Sigmoid colon (tissue), 7 donors: Measurements from ENCODE around the gene MEIOSIN. TPM values are rescaled to one million over a fixed set of nuclear protein-coding genes. Genes with fewer than 3 reads are reported as not detected.

Experiments
- DNase-seq: peaks from one replicate; pipeline ENCODE4 v3.0.0-alpha.2; 2019
- H3K27ac ChIP-seq, 4 donors: fragments of 200-600 bp; sonication (generic); one replicate each; pipeline ENCODE4 v1.5.1; 2016 to 2019; ENCODE audit warnings: mild to moderate bottlenecking in 1 of 4
- H3K27me3 ChIP-seq, 3 donors: fragments of 200-600 bp; sonication (generic); one replicate each; pipeline ENCODE4 v1.5.1; 2019; ENCODE audit warnings: mild to moderate bottlenecking in 1 of 3
- H3K36me3 ChIP-seq, 4 donors: fragments of 200-600 bp; sonication (generic); one replicate each; pipeline ENCODE4 v1.5.1; 2016 to 2019
- H3K4me1 ChIP-seq, 4 donors: fragments of 200-600 bp; sonication (generic); one replicate each; pipeline ENCODE4 v1.5.1; 2017 to 2019
- H3K4me3 ChIP-seq, 4 donors: fragments of 200-600 bp; sonication (generic); one replicate each; pipeline ENCODE4 v1.5.1; 2017 to 2019; ENCODE audit warnings: mild to moderate bottlenecking in 2 of 4, moderate library complexity in 1 of 4
- H3K9me3 ChIP-seq, 4 donors: fragments of 200-600 bp in 3 of 4; sonication (generic) in 3 of 4; one replicate each; pipeline versions ENCODE4 v1.5.1 to v1.6.1; 2013 to 2019
- EP300 ChIP-seq, 4 donors: sonication (generic); formaldehyde crosslinking; IDR thresholded peaks; one replicate each; pipeline ENCODE4 v1.6.1; 2017; ENCODE audit warnings: antibody characterized with exemption in 4 of 4
- POLR2A ChIP-seq, 2 donors: fragments of 450-650 bp; IDR thresholded peaks; one replicate each; pipeline ENCODE4 v1.6.1; 2016; ENCODE audit warnings: antibody characterized with exemption in 2 of 2, mild to moderate bottlenecking in 2 of 2, moderate library complexity in 2 of 2
- POLR2AphosphoS5 ChIP-seq, 4 donors: sonication (generic); formaldehyde crosslinking; IDR thresholded peaks; one replicate each; pipeline ENCODE4 v1.6.1; 2017; ENCODE audit warnings: antibody characterized with exemption in 4 of 4
- WGBS, 2 donors: extraction: QIAGEN DNeasy Blood & Tissue Kit; methylation state at CpG; one replicate each; pipeline ENCODE4 v1.1.7; 2013; 5-methylcytosine and 5-hydroxymethylcytosine counted together
- intact Hi-C: fragments of 100-400 bp; cut with DNase I; formaldehyde crosslinking; loops from one replicate; pipeline ENCODE4 v1.15.1; 2023
- polyA plus RNA-seq, 3 donors: library from polyadenylated mRNA; stranded (reverse); fragments of 200-250 nt; gene quantifications; one replicate each; pipeline ENCODE4 v1.2.3, GENCODE V29; 2013
- total RNA-seq, 4 donors: library from RNA; depleted of rRNA; stranded (reverse); fragments of >200 nt; gene quantifications; one replicate each; pipeline ENCODE4 v1.1.0, GENCODE V29; 2016
- TF ChIP-seq, protein P1 (sequence below), 4 experiments: fragments of 450-650 bp in 3 of 4; fragments of 200-600 bp in 1 of 4; IDR thresholded peaks; one replicate each; pipeline ENCODE4 v1.5.1; 2016 to 2019; ENCODE audit warnings: antibody characterized with exemption in 4 of 4, mild to moderate bottlenecking in 3 of 4, moderate library complexity in 2 of 4
- donor health status: healthy with polysubstance abuse.
- donor health status: Bipolar disorder and iron deficiency.
- donor health status: healthy.

MEIOSIN gene
- total and polyA plus RNA-seq, 7 donors, result not detected

- peak; percentile 84 for DNase-seq
- Histone ChIP-seq H3K9me3 (no peaks in the 10 kb centered on the region), H3K4me3 (peak within 1 kb of the TSS; percentile 77 to 94 (median 88)), H3K36me3 (peaks cover 5 to 38% (median 33%) of the 10 kb centered on the region in 4 donors), H3K27me3 (no peaks in the 10 kb centered on the region), H3K4me1 (peaks cover 0 to 75% (median 65%) of the 10 kb centered on the region in 4 donors), H3K27ac (peak within 1 kb of the TSS; percentile 96 to 98 (median 98))
- 42 to 44% methylated on average over 18 of the region's 18 CpGs for WGBS, 2 donors
- intact Hi-C loops, result loop anchor here (10.0 kb wide), 1 partner anchor 277 kb away; the partner anchor contains the start of gene VASP
- TF ChIP-seq, protein P1, sequence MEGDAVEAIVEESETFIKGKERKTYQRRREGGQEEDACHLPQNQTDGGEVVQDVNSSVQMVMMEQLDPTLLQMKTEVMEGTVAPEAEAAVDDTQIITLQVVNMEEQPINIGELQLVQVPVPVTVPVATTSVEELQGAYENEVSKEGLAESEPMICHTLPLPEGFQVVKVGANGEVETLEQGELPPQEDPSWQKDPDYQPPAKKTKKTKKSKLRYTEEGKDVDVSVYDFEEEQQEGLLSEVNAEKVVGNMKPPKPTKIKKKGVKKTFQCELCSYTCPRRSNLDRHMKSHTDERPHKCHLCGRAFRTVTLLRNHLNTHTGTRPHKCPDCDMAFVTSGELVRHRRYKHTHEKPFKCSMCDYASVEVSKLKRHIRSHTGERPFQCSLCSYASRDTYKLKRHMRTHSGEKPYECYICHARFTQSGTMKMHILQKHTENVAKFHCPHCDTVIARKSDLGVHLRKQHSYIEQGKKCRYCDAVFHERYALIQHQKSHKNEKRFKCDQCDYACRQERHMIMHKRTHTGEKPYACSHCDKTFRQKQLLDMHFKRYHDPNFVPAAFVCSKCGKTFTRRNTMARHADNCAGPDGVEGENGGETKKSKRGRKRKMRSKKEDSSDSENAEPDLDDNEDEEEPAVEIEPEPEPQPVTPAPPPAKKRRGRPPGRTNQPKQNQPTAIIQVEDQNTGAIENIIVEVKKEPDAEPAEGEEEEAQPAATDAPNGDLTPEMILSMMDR (IDR thresholded peaks at IDR 0.05), result no peak
- TF ChIP-seq EP300 (IDR thresholded peaks at IDR 0.05) (no peak), POLR2A (IDR thresholded peaks at IDR 0.05) (peak; percentile 48 to 66), POLR2AphosphoS5 (IDR thresholded peaks at IDR 0.05) (peak in 3 of 4 donors; percentile 69 to 84 (median 81))
Observed at GRCh38 chr19:45782162-45782691, 49.0 kb downstream of the MEIOSIN start, which contains the start of gene DMPK. DMPK (minus strand) TSS chr19:45782490; CDS start chr19:45782352, 138 bp downstream.

DNA sequence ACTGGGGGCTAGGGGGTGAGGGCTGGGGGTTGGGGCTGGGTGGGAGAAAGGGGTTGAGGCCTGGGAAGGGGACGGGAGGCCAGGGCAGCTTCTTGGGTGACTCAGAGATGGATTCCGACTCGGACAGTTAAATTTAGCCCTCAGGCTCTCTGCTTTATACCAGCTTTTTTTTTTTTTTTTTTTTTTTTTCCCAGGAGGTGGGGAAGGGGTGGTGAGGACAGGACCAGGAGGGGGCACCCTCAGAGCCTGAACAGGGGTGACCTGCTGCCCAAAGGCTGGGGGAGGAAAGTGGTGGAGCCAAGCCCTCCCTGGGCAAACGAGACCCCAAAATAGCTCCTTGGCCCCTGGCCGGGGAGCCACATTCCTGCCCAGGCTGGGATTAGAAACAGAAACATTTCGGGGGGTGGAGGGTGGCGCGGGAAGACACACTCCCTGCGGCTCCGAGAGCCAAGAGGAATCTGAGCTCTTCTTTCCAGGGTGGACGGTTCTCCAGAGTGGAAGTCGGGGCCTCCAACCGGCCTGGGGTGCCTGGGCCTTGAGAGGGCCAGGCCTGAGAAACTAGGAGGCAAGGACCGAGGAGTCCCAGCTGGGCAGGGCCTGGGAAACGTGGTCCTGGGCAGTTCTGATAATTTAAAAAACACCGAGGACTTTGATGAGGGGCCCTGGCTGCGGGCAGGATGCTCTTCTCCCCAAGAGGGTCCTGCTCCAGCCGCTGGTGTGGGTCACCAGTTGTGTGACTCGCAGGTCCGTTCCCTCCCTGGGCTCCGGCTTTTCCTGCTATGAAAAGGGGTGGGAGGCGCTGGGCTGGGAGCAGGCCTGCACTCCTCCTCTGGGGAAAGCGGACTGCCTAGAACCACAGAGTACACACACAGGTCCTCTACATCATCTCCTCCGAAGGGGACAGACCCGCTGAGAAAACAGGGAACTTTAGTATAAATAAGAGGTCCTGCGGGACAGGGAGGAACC, 49.9 kb downstream of the MEIOSIN start:
- WGBS, 2 donors, result 74 to 83% methylated on average over 26 of the region's 26 CpGs
- Histone ChIP-seq H3K9me3 (no peaks in the 10 kb centered on the region), H3K36me3 (peaks cover 0 to 37% (median 25%) of the 10 kb centered on the region in 4 donors), H3K27ac (peak overlapping the region; percentile 96 to 98 (median 98)), H3K4me3 (peak overlapping the region; percentile 77 to 94 (median 88)), H3K4me1 (peaks cover 0 to 75% (median 64%) of the 10 kb centered on the region in 4 donors), H3K27me3 (no peaks in the 10 kb centered on the region)
- TF ChIP-seq POLR2AphosphoS5 (IDR thresholded peaks at IDR 0.05) (peak; percentile 61 to 86 (median 86)), POLR2A (IDR thresholded peaks at IDR 0.05) (peak in 1 of 2 donors; percentile 63), EP300 (IDR thresholded peaks at IDR 0.05) (peak in 3 of 4 donors; percentile 52 to 69 (median 68))
- TF ChIP-seq, protein P1 (IDR thresholded peaks at IDR 0.05), result no peak
- intact Hi-C loops, result loop anchor here (10.0 kb wide), 1 partner anchor 278 kb away; the partner anchor contains the start of gene VASP
- DNase-seq, result peak; percentile 93

DNA sequence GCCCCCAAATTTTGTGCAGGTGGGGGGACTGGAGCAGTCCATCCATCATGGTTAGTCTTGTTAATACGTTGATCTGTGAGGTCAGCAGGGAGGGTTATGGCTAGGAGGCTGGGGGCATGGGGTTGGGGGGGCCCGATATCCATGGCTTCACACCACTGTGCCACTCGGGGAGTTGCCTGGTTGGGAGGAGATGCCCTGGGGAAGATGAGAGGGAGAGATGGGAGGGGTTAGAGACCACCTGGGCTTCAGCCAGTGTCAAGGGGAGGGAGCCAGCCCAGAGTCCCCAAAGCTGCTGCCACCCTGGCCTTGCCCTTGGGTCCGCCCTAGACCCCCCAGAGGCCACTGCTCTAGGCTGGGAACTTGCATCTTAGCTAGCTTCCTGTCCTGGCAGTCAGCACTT, 50.9 kb downstream of the MEIOSIN start:
- TF ChIP-seq EP300 (IDR thresholded peaks at IDR 0.05) (no peak), POLR2AphosphoS5 (IDR thresholded peaks at IDR 0.05) (no peak), POLR2A (IDR thresholded peaks at IDR 0.05) (no peak)
- TF ChIP-seq, protein P1 (IDR thresholded peaks at IDR 0.05), result no peak
- peaks cover 0 to 65% (median 56%) of the 10 kb centered on the region in 4 donors for H3K4me1 ChIP-seq
- peak overlapping the region in 1 of 4 donors; percentile 85 for H3K4me3 ChIP-seq
- H3K27ac ChIP-seq, result peak overlapping the region; percentile 96 to 98 (median 98)
- H3K36me3 ChIP-seq, result peaks cover 0 to 41% (median 21%) of the 10 kb centered on the region in 4 donors
- H3K27me3 ChIP-seq, result no peaks in the 10 kb centered on the region
- no peak for DNase-seq
- WGBS, 2 donors, result 89 to 92% methylated on average over 4 of the region's 4 CpGs
- H3K9me3 ChIP-seq, result no peaks in the 10 kb centered on the region
- intact Hi-C loops, result loop anchor here (10.0 kb wide), 1 partner anchor 279 kb away; the partner anchor contains the start of gene VASP

DNA sequence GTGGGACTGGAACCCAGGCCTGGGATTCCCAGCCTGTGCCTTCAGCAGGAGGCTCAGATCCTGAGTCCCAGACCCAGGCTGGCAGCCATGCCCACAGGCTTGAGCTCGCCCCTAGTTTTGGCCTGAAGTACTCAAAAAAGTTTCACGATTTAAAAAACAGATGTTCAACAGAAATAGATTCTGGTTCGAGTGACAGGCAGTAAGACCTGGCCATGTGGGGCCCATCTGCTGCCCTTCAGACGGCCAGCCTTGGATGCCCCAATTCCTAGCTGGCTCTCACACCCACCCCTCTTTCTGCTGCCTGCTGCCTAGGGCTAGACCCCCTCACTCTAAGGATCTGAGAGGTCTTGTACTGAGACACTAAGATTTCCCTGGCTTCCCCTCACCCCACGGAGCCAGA, 51.9 kb downstream of the MEIOSIN start:
- 82 to 87% methylated on average over 5 of the region's 5 CpGs for WGBS, 2 donors
- intact Hi-C loops, result loop anchor here (10.0 kb wide), 1 partner anchor 280 kb away; the partner anchor contains the start of gene VASP
- no peaks in the 10 kb centered on the region for H3K27me3 ChIP-seq
- H3K36me3 ChIP-seq, result peaks cover 0 to 51% (median 27%) of the 10 kb centered on the region in 4 donors
- H3K4me3 ChIP-seq, result no peak overlapping the region
- peaks cover 0 to 55% (median 48%) of the 10 kb centered on the region in 4 donors for H3K4me1 ChIP-seq
- no peak for DNase-seq
- TF ChIP-seq POLR2A (IDR thresholded peaks at IDR 0.05) (no peak), POLR2AphosphoS5 (IDR thresholded peaks at IDR 0.05) (no peak), EP300 (IDR thresholded peaks at IDR 0.05) (no peak)
- TF ChIP-seq, protein P1 (IDR thresholded peaks at IDR 0.05), result no peak
- H3K27ac ChIP-seq, result peak overlapping the region; percentile 96 to 98 (median 98)
- H3K9me3 ChIP-seq, result no peaks in the 10 kb centered on the region
